Smooth muscle cell (in vitro differentiated cells): ENCODE results near the gene LYG1. TPM values are rescaled to one million over a fixed set of nuclear protein-coding genes. Genes with fewer than 3 reads are reported as not detected.
A peak's percentile ranks its signal among the peaks of the same experiment; 100 is the strongest.

Source experiments
- DNase-seq: peaks from one replicate; lab custom pipeline; 2025; ENCODE audit not compliant: unreplicated experiment; lab: John Stamatoyannopoulos, UW
- H2AFZ ChIP-seq: fragments of 200-600 bp; sonication (generic); 2 replicates; pipeline ENCODE4 v1.6.0; 2016; ENCODE audit warnings: antibody characterized with exemption, low read depth, mild to moderate bottlenecking
- H3F3A ChIP-seq: fragments of 200-600 bp; sonication (generic); 2 replicates; pipeline ENCODE4 v1.6.0; 2017; ENCODE audit warnings: antibody characterized with exemption, low read depth
- H3K27ac ChIP-seq: fragments of 200-600 bp; sonication (generic); 2 replicates; pipeline ENCODE4 v1.5.1; 2016; ENCODE audit warnings: low read depth, mild to moderate bottlenecking
- H3K27me3 ChIP-seq: fragments of 200-600 bp; sonication (generic); 2 replicates; pipeline ENCODE4 v1.6.1; 2016; ENCODE audit warnings: low read depth, mild to moderate bottlenecking
- H3K36me3 ChIP-seq: fragments of 200-600 bp; sonication (generic); 2 replicates; pipeline ENCODE4 v1.5.1; 2016; ENCODE audit warnings: low read depth
- H3K4me1 ChIP-seq: fragments of 200-600 bp; sonication (generic); 2 replicates; pipeline ENCODE4 v1.5.1; 2016; ENCODE audit warnings: low read depth
- H3K4me2 ChIP-seq: fragments of 200-600 bp; sonication (generic); 2 replicates; pipeline ENCODE4 v1.6.0; 2016; ENCODE audit warnings: mild to moderate bottlenecking
- H3K4me3 ChIP-seq: fragments of 200-600 bp; sonication (generic); 2 replicates; pipeline ENCODE4 v1.5.1; 2016; ENCODE audit warnings: mild to moderate bottlenecking
- H3K79me2 ChIP-seq: fragments of 200-600 bp; sonication (generic); 2 replicates; pipeline ENCODE4 v1.6.0; 2016; ENCODE audit warnings: low read depth, mild to moderate bottlenecking
- H3K9ac ChIP-seq: fragments of 200-600 bp; sonication (generic); 2 replicates; pipeline ENCODE4 v1.6.0; 2016; ENCODE audit warnings: low read depth
- H3K9me3 ChIP-seq: fragments of 200-600 bp; sonication (generic); replicated peaks from 2 replicates; pipeline ENCODE4 v1.5.1; 2016; ENCODE audit warnings: low read depth
- H4K20me1 ChIP-seq: fragments of 200-600 bp; sonication (generic); 2 replicates; pipeline ENCODE4 v1.6.0; 2016; ENCODE audit warnings: low read depth
- CTCF ChIP-seq: fragments of 200-600 bp; sonication (generic); IDR thresholded peaks from 2 replicates; pipeline ENCODE4 v1.5.1; 2017; ENCODE audit warnings: borderline replicate concordance, mild to moderate bottlenecking, antibody characterized with exemption; ENCODE audit not compliant: insufficient read depth, poor library complexity, severe bottlenecking
- WGBS: methylation state at CpG from one replicate; pipeline ENCODE4 v1.1.7; 2016; ENCODE audit warnings: low lambda C conversion rate; 5-methylcytosine and 5-hydroxymethylcytosine counted together
- polyA plus RNA-seq: library from polyadenylated mRNA; unstranded; fragments of >200 nt; fragmentation: Nextera tagmentation; extraction: Ambion mirVana; gene quantifications from 2 replicates; pipeline ENCODE4 v1.2.1, GENCODE V29; 2016
- total RNA-seq: library from RNA; depleted of rRNA; stranded (reverse); fragments of >200 nt; gene quantifications from 2 replicates; pipeline ENCODE4 v1.2.3, GENCODE V29; 2014

LYG1 gene
- total and polyA plus RNA-seq, 2 experiments from 2014 or later, result 0.16 to 1.6 TPM

GRCh38 chr2:99342536-99342935 is 41.5 kb upstream of the LYG1 start:
- no peaks in the 10 kb centered on the region for H3K36me3 ChIP-seq
- DNase-seq, result no peak
- no peak overlapping the region for H3K4me2 ChIP-seq
- H3K9ac ChIP-seq, result no peak overlapping the region
- no peaks in the 10 kb centered on the region for H3K27me3 ChIP-seq
- no peak overlapping the region for H3K4me3 ChIP-seq
- peaks cover 10% of the 10 kb centered on the region for H3K4me1 ChIP-seq
- TF ChIP-seq CTCF, result no peak
- H3F3A ChIP-seq, result no peaks in the 10 kb centered on the region
- no peak overlapping the region for H3K27ac ChIP-seq
- no peaks in the 10 kb centered on the region for H3K9me3 ChIP-seq
- peaks cover 100% of the 10 kb centered on the region for H3K79me2 ChIP-seq
- peaks cover 90% of the 10 kb centered on the region for H4K20me1 ChIP-seq
- whole genome bisulfite sequencing, result 96% methylated on average over 2 of the region's 2 CpGs
- no peak overlapping the region for H2AFZ ChIP-seq

GRCh38 chr2:99340669-99341236 is 39.8 kb upstream of the LYG1 start:
- Histone ChIP-seq H3K9me3 (no peaks in the 10 kb centered on the region), H3K4me3 (no peak overlapping the region), H3K4me1 (peaks cover 10% of the 10 kb centered on the region), H3K4me2 (no peak overlapping the region), H3K27me3 (no peaks in the 10 kb centered on the region), H3K79me2 (peaks cover 86% of the 10 kb centered on the region), H3F3A (no peaks in the 10 kb centered on the region), H4K20me1 (peaks cover 73% of the 10 kb centered on the region), H3K27ac (peak overlapping the region; percentile 1), H2AFZ (no peak overlapping the region), H3K9ac (no peak overlapping the region), H3K36me3 (no peaks in the 10 kb centered on the region)
- WGBS, result 91% methylated on average over 8 of the region's 8 CpGs
- no peak for DNase-seq
- no peak for TF ChIP-seq CTCF

DNA sequence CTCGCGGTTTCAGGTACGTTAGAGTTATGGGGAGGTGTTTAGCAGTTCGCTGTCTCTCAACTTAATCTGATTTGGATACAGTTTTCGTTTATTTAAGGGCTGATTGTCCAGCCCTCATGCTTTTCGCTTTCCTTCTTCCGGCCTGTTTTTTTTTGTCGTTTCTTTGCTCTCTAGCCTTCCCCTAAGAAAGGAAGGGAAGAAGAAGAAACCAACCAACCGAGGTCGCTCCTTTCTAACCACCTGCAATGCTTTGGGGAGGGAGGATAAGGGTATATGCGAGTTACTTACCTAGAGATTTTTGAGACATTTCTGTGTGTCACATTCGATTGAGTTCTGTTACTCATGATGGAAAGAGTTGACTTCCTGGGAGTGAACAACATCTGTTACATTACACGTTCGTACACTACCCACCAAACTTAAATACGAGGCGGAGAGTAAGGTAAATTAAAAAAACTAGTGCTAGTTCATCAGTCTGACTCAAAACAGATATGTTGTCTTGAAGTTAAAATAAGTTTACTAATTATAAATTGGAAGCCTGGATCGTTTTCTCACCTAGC is 37.1 kb upstream of the LYG1 start:
- Histone ChIP-seq H3K9me3 (no peaks in the 10 kb centered on the region), H3K4me1 (peaks cover 18% of the 10 kb centered on the region), H2AFZ (peak overlapping the region; percentile 95), H3K9ac (peak overlapping the region; percentile 81), H3F3A (no peaks in the 10 kb centered on the region), H3K4me2 (peak overlapping the region; percentile 93), H3K4me3 (peak overlapping the region; percentile 71), H3K36me3 (no peaks in the 10 kb centered on the region), H3K27ac (peak overlapping the region; percentile 87), H4K20me1 (peaks cover 53% of the 10 kb centered on the region), H3K79me2 (peaks cover 86% of the 10 kb centered on the region), H3K27me3 (no peaks in the 10 kb centered on the region)
- TF ChIP-seq CTCF, result no peak
- no peak for DNase-seq
- WGBS, result 8% methylated on average over 17 of the region's 17 CpGs
